H7 (cell line): ENCODE data around the gene LRRFIP1. TPM values are rescaled to one million over a fixed set of nuclear protein-coding genes. Genes with fewer than 3 reads are reported as not detected.

ENCODE experiments used
- DNase-seq: peaks from one replicate; pipeline ENCODE4 v3.0.0; 2012
- H3K27me3 ChIP-seq: 2 replicates; pipeline ENCODE4 v1.6.0; 2011; ENCODE audit warnings: mild to moderate bottlenecking, low read length; ENCODE audit not compliant: control insufficient read depth, insufficient read depth
- H3K36me3 ChIP-seq: replicated peaks from 2 replicates; pipeline ENCODE4 v1.5.1; 2011; ENCODE audit warnings: low read length; ENCODE audit not compliant: control insufficient read depth, insufficient read depth
- H3K4me3 ChIP-seq: 2 replicates; pipeline ENCODE4 v1.5.1; 2011; ENCODE audit warnings: low read depth, mild to moderate bottlenecking, control low read depth, low read length, moderate library complexity; ENCODE audit not compliant: insufficient read depth
- total RNA-seq: library from RNA; depleted of rRNA; stranded (reverse); fragments of >200 nt; shearing (Covaris generic); gene quantifications from 2 replicates; pipeline ENCODE4 v1.2.3, GENCODE V29; 2014; rRNA removed

The LRRFIP1 gene, protein sequence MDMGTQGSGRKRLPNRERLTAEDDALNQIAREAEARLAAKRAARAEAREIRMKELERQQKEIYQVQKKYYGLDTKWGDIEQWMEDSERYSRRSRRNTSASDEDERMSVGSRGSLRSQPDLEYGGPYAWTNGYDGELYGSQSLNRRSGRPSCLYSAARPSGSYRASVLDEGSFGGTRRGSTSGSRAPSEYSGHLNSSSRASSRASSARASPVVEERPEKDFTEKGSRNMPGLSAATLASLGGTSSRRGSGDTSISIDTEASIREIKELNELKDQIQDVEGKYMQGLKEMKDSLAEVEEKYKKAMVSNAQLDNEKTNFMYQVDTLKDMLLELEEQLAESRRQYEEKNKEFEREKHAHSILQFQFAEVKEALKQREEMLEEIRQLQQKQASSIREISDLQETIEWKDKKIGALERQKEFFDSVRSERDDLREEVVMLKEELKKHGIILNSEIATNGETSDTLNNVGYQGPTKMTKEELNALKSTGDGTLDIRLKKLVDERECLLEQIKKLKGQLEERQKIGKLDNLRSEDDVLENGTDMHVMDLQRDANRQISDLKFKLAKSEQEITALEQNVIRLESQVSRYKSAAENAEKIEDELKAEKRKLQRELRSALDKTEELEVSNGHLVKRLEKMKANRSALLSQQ
- total RNA-seq: 49.9 and 101 TPM in 2 replicates

DNA sequence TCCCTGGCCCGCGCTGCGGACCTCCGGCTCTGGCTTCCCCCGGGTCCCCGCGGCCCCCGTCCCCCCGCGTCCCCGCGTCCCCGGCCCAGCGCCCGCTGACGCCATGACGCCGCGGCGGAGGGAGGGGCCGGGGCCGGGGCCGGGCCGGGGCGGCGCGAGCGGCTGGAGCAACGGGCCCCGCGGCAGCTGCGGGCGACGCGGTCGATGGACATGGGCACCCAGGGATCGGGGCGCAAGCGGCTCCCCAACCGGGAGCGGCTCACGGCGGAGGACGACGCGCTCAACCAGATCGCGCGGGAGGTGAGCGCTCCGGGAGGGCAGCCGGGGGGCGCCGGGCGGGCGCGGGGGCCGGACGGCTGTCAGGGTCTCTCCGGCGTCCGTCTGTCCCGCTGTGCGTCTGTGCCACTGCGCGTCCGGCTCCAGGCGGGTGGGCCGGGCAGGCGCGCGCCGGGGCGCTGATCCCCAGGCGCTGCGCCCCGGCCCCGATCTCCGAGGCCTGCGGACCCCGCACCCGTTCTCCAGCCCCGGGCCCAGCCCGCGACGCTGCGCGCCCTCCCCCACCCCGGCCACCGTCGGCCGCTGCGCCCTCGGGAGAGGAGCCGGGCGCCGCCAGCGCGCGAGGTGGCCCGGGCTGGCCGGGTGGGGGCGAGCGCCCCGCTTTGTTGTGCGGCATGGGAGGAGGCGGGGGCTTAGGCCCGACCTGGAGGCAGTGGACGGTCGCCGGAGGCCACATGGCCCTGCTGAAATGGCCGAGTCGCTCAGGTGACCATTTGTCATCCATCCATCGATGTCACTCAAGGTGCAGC is at the start of gene LRRFIP1:
Gene LRRFIP1, plus strand, starts transcription at position 147 of the 806 bp plus-strand sequence. Its CDS starts 58 bp downstream, at position 205.
- H3K27me3 ChIP-seq: peaks cover 10% of the 10 kb centered on the region

DNA sequence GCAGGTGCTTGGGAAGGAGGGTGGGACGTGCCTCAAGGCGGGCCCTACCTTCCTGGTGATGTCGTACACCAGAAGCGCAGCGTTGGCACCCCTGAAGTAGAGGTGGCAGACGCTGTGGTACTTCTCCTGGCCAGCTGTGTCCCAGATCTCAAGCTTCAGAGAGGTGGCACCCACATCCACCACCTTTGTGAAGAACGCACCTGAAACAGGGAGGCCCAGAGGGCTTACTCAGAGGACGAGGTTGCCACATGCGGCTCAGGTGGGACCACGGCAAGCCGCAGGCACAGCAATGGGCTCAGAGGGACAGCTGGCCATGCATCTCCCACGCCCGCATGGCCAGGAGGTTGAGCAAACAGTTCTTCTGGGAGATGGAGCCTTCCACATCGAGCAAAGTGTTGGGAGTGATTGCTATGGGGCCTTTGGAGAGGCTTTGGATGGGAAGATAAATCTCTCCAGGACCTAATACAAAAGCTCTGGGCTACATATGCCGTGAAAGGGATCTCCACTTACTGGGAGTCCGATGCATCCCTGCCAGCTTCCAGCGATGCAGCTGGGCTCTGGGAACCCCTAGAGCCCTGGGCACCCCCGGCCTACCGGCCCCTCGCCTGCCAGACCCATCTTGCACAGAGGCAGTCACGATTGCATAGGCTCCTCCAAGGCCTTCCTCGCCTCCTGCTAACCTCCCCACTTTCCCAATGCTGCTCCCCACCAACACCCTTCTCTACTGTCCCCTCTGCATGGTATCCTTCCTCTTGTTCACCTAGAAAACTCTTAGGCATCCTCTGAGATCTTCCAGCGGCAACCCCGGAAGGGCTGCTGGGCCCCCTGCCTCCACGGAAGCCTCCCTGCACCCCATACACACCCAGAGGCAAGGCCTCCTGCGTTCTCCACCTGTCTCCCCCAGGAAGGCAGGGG is 49.2 kb upstream of the LRRFIP1 start:
- DNase-seq: peak; percentile 34
- H3K36me3 ChIP-seq: peaks cover 13% of the 10 kb centered on the region
- H3K4me3 ChIP-seq: no peak overlapping the region
- H3K27me3 ChIP-seq: no peaks in the 10 kb centered on the region

More for the DNA sequence above, at the start of gene LRRFIP1:
- H3K36me3 ChIP-seq: no peaks in the 10 kb centered on the region; the same call in 1 of the 2 replicates
- H3K4me3 ChIP-seq: peak within 1 kb of the TSS; percentile 63
- DNase-seq: peak; percentile 84

DNA sequence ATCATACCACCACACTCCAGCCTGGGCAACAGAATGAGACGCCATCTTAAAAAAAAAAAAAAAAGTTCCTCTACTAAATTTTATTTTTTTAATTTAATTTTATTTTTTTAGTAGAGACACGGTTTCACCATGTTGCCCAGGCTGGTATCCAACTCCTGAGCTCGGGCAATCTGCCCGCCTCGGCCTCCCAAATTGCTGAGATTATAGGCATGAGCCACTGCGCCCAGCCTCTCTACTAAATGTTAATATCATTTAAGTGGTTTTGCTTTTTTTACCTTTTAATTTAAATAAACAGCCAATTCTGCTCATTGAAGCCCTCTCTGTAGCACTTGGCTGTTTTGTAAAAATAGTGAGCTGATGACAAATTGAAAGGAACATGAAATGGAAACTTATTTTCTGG is 46.1 kb upstream of the LRRFIP1 start:
- Histone ChIP-seq H3K36me3 (peaks cover 18% of the 10 kb centered on the region), H3K4me3 (no peak overlapping the region), H3K27me3 (no peaks in the 10 kb centered on the region)
- no peak for DNase-seq

DNA sequence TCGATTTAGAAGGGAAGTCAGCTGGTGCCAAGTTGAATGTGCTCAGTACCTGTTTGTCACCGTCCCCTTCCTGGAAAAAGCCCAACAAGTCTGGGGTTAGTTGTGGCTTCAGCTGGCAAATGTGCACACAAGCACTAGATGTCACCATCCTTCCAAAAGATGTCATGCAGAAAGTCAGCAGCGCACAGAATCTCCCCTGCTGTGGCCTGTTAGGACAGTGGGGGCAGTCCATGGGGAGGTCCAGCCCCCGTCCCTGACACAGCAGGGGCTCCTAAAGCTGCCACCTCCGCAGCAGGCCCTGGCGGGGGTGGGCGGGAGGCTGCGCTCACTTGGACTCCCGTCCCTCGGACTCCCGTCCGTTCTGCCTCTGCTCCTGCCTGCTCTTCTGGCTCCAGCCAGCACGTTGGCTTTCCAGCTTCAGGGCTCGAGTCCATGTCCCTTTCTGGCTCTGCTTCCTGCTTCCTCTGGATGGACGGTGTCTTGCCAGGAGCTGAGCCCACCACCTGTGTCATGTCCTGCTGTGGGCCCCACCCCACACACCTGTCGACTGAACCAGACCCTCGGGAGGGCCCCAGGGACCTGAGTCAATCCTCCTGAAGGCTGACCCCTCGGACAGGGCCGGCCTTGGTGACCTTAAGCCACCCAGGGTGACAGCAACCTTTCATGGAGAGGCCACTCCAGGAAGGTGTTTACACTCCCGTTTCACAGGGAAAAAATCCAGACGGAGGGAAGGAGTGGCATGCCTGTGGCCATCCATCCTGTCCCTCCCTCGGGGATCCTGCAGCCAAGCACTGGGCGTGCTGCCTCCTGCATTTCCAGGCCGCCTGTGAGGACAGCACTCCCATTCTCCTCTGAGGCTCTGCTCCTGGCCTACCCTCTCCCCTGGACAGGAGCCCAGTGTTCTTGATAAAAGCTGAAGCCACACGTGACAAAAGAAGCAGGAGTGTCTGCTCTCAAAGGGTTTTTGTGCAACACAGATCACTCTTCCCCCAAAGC is 45.3 kb upstream of the LRRFIP1 start:
- peaks cover 17% of the 10 kb centered on the region for H3K36me3 ChIP-seq
- H3K27me3 ChIP-seq: no peaks in the 10 kb centered on the region
- DNase-seq: peak; percentile 75
- no peak overlapping the region for H3K4me3 ChIP-seq

DNA sequence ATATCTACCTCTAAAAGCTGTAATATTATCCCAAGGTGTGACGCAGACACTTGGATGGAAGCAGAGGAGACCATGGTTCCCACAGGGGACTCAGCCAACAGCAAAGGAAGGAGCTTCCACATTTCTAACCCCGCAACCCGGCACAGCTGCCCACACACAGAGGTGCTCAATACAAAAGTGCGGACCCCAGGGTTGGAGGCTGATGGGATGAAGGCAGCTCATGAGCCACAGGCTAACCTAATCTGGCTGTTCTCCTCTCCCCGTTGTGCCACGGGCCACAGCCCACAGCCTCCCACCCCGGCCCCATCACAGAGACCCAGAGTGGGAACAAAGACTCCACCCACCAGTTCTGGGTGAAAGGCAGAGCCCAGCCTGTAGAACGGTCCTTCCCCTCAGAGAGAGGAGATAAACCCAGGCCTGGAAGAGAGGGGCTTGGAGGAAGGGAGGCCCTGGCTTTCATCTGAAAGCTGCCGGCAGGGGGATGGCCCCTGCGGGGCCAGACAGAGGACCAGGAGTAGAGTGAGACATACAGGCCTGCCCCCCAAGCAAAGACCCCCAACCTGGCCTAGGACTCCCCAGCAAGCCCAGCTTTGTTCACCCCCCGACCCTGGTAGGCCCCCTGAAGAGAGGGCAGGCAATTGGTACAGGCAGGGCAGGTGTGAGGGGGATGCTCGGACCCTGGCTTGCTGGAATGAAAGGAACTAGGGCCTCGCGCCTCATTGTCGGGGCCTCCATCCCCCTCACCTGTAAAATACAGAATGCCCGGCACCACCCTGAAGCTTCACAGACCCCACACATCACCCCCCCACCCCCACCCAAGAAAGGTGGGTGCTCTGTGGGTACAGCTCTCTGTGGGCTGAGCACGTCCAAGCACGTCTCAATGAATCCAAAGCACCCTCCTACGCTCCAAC is 43.7 kb upstream of the LRRFIP1 start:
- H3K4me3 ChIP-seq: no peak overlapping the region
- H3K27me3 ChIP-seq: no peaks in the 10 kb centered on the region
- peak; percentile 74 for DNase-seq
- H3K36me3 ChIP-seq: peaks cover 10% of the 10 kb centered on the region

DNA sequence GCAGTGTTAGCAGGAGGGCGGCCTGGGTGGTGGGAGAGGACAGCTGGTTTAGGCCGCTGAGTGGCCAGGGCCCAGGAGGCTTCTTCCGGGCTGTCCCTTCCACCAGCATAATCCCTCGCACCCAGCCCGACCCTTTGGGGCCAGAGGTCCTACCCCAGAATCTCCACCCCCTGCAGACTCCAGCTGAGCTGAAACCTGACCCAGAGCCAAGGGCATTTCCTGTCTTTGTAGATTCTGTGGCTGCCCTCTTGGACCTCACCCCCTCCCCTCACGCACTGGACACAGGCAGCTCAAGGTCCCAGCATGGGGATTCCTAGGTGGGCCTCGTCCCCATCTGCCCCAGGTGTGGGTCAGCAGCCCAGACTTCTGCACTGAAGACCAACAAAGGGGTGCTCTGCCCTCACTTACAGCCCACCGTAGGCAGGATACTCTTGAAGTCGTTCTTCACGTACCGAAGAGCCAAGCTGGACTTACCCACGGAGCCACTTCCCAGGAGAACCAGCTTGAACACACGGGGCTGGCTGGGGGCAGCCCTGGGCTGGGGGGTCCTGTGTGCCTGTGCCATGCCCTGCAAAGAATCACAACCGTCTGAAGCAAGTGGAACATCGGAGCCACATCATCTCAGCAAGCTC is 41.7 kb upstream of the LRRFIP1 start:
- Histone ChIP-seq H3K36me3 (peaks cover 8% of the 10 kb centered on the region), H3K27me3 (no peaks in the 10 kb centered on the region), H3K4me3 (no peak overlapping the region)
- peak; percentile 54 for DNase-seq

DNA sequence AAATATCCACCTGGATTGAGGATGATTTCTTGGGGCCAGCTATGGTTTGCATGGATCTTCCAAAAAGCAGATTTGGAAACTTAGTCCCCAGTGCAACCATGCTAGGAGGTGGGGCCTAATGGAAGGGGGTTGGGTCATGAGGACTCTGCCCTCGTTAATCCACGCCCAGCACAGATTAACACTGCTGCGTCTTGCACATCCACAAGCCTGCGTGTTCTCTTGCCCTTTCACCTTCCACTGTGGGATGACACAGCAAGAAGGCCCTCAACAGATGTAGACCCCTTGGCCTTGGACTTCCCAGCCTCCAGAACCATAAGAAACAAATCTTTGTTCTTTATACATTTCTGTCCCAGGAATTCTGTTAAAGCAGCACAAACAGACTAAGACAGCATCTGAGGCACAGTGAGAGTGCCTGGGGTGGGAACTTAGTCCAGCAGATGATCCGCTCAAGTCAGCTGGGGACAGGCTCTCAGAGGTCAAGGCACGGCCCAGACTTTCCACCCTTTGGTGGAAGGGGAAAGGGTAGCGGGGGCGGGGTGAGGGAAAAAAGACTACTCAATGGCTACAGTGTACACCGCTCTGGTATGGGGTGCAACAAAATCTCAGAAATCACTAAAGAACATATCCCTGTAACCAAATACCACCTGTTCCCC is 39.2 kb upstream of the LRRFIP1 start:
- Histone ChIP-seq H3K4me3 (peak overlapping the region; percentile 20; the same call in 1 of the 2 replicates), H3K36me3 (peaks cover 6% of the 10 kb centered on the region), H3K27me3 (no peaks in the 10 kb centered on the region)
- peak; percentile 63 for DNase-seq

DNA sequence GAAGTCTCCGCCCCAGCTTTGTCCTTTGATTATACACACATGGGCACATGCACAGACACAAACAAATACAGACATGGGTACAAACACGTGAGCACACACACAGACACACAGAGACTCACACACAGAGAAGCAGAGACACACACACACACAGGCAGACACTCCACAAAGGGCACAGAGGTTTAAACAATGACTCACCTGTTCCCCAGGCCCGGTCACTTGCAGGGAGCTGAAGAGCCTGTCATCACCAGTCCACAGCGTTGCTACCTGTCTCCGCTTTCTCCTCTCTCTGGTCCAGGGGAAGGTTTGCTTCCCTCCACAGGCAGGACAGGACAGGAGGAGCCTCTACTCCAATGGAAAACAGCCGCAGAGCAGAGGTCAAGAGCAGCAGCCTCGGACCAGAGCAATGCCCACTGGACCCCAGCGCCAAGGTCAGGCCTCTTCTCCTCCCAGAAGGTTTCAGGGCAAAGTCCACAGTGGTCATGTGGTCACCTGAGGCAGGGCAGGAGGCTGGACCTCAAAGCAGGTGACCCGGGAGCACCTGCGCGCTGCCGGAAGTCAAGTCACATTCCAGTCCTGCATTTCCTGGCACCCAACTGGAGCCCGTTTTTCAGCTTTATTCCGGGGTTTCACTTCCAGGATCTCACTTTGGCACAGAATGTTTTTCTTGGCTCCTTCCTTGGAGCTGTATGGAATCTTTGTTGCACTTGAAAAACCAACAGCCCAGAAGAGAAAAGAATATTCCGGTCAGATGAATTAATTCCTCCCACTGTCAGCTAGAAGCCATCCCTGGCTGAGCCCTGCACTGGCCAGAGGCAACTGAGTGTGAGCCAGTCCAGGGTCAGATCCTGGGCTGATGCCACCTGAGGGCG is 36.9 kb upstream of the LRRFIP1 start, which contains the start of gene RAB17:
Gene RAB17, minus strand, starts transcription at position 463 of the 869 bp plus-strand sequence. CDS start 4,580 bp downstream, outside the sequence.
- H3K36me3 ChIP-seq: no peaks in the 10 kb centered on the region; the same call in none of the 2 replicates
- H3K27me3 ChIP-seq: no peaks in the 10 kb centered on the region
- DNase-seq: no peak
- H3K4me3 ChIP-seq: peak within 1 kb of the TSS; percentile 51

DNA sequence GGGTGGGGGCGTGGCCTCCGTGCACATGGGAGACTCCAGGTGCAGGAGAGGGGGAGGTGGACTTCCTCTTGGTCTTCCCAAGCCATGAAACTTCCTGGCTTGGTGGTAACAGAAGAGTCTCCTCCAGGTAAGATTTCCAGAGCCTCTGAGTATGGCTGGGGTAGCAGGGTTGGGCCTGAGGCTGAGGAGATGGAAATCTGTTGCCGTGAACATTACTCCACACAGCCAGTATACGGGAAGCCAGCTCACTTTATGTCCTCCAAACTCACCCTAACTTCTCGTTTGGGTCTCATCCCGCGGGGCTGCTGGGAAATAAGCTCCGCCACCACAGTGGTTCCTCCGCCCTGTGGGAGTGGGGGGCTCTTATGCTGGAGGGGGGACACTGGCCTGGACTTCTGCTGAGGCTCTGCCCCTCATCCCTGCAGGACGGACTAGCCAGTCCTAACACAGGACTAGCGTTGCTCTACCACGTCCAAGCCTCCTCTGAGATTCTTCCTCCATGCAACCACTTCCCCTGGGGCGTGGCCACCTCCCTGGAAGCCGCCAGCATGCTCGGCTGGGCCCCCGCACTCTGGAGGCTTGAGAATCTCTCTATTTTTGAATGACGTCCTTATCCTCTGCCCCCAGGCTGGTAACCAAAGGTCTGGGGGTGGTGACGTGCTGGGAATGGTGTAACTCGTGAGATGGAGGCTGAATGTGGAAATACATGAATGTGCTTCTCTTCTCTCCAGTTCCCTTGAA is 36.1 kb upstream of the LRRFIP1 start:
- peak; percentile 92 for DNase-seq
- no peaks in the 10 kb centered on the region; the same call in 1 of the 2 replicates for H3K27me3 ChIP-seq
- H3K36me3 ChIP-seq: no peaks in the 10 kb centered on the region; the same call in 1 of the 2 replicates
- H3K4me3 ChIP-seq: peak overlapping the region; percentile 28

DNA sequence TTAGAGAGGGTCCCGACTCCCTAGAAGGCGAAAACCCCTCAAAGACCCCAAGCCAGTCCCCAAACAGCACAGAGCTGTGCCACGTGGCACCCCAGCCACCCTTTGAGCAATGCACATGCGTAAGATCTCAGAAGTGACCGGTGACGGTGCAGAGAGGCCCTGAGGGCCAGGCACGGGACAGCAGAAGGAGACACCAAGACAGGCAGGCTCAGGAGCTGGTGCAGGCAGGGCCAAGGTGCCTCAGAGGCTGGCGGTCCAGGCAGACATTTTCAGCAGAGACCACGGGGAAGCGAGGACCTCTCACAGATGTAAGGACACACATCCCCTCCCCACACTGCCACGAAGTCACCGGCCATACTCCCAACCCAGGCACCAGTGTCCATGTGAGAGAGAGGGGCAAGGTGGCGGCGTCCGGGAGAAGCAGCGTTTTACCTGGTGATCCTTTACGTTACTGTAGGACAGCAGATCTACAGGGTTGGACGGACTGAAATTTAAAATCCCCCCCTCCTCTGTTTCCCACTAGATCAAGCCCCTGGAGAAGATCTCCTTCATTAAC is 34.9 kb upstream of the LRRFIP1 start:
- Histone ChIP-seq H3K4me3 (no peak overlapping the region), H3K27me3 (no peaks in the 10 kb centered on the region; the same call in 1 of the 2 replicates), H3K36me3 (no peaks in the 10 kb centered on the region)
- no peak for DNase-seq
